ENCODE data around the gene ENOX1. TPM values are rescaled to one million over a fixed set of nuclear protein-coding genes. Genes with fewer than 3 reads are reported as not detected.

Gene ENOX1
- total and polyA plus RNA-seq, 2 of the 8 experiments (the other 6 are each of a cell fraction or from before 2014, with no cell fraction given), result 0.23 to 0.37 TPM

DNA sequence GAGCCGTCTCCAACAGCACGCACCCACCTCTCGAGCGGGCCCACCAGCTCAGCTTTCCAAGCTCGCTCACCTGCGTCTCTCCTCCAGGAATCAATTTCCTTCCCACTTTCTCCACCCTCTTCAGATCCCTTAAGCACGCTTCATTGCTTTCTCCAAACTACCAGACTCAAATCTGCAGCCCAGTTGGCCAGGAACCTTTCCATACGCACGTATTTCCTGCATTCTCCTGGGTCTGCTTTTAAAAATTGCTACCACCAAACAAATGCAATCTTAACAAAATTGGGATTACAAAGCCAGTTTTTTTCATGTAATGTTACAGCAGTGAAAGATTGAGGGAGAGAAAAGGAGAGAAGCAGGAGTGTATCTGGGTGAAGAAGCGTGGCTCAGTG lies 1.5 kb downstream of the ENOX1 start:
- Histone ChIP-seq H3K56ac (replicated peaks; ENCODE audit: insufficient read length, low read depth, low read length) (no peak overlapping the region), H2BK20ac (ENCODE audit: low read length) (no peak overlapping the region), H4K20me1 (replicated peaks in 1 of 2; ENCODE audit: control insufficient read depth in 1 of 2, insufficient read depth in 2 of 2, low read length in 2 of 2) (peaks cover 0 to 6% of the 10 kb centered on the region in 2 experiments), H3K4ac (replicated peaks; ENCODE audit: insufficient read length, low read depth, low read length) (no peak overlapping the region), H3K18ac (ENCODE audit: extremely low read depth, low read length) (no peak overlapping the region), H2BK12ac (ENCODE audit: low read depth, low read length) (no peak overlapping the region), H3K9me3 (ENCODE audit: insufficient read depth in 2 of 2, low read depth in 1 of 2, low read length in 1 of 2) (no peaks in the 10 kb centered on the region), H3K4me3 (ENCODE audit: extremely low read depth in 1 of 4, insufficient read depth in 2 of 4, low read depth in 3 of 4, low read length in 4 of 4) (peak overlapping the region in 3 of 4 experiments; percentile 45 to 81 (median 54); a peak in 4 of 8 replicates), H2AFZ (ENCODE audit: low read length) (no peak overlapping the region), H4K91ac (replicated peaks; ENCODE audit: insufficient read length, low read length) (no peak overlapping the region), H3K9ac (replicated peaks in 1 of 4; ENCODE audit: extremely low read depth in 1 of 4, low read depth in 3 of 4, low read length in 3 of 4) (no peak overlapping the region), H3K36me3 (ENCODE audit: control insufficient read depth in 2 of 4, insufficient read depth in 4 of 4, low read length in 3 of 4) (no peaks in the 10 kb centered on the region), H4K8ac (ENCODE audit: extremely low read depth, insufficient read depth, low read length) (no peak overlapping the region), H2AK5ac (ENCODE audit: low read depth, low read length) (no peak overlapping the region), H3K4me2 (ENCODE audit: insufficient read depth in 1 of 2, low read depth in 2 of 2, low read length in 2 of 2) (peak overlapping the region; percentile 81 to 96), H3K79me1 (ENCODE audit: low read depth, low read length) (no peaks in the 10 kb centered on the region), H3K27ac (ENCODE audit: low read depth, low read length) (no peak overlapping the region), H3K23me2 (ENCODE audit: low read depth, low read length) (peaks cover 17% of the 10 kb centered on the region; the same call in 1 of the 2 replicates), H3K23ac (ENCODE audit: insufficient read length) (no peak overlapping the region), H2BK5ac (ENCODE audit: low read depth, low read length) (no peak overlapping the region), H2BK120ac (replicated peaks; ENCODE audit: low read depth, low read length) (no peak overlapping the region), H3K79me2 (ENCODE audit: control insufficient read depth in 1 of 2, insufficient read depth in 2 of 2, low read length in 2 of 2) (no peaks in the 10 kb centered on the region), H2BK15ac (ENCODE audit: low read length) (no peak overlapping the region), H3K14ac (ENCODE audit: insufficient read length) (no peak overlapping the region), H4K5ac (ENCODE audit: insufficient read length, low read depth, low read length) (no peak overlapping the region), H3K4me1 (replicated peaks in 1 of 4; ENCODE audit: control insufficient read depth in 3 of 4, insufficient read depth in 4 of 4, low read length in 3 of 4) (peaks cover 3 to 6% (median 5%) of the 10 kb centered on the region in 4 experiments; a peak in 5 of 7 replicates), H3K27me3 (replicated peaks in 1 of 4; ENCODE audit: control insufficient read depth in 3 of 4, extremely low read depth in 1 of 4, insufficient read depth in 3 of 4, low read length in 3 of 4) (peaks cover 6 to 77% (median 51%) of the 10 kb centered on the region in 4 experiments)
- FAIRE-seq, result no peak
- ChIA-PET POLR2A (ENCODE audit: partially characterized antibody) (interaction anchor here (1.3 to 1.7 kb wide), 2 partner anchors 16 to 19 kb away, joined by 3 to 6 read pairs; no protein-coding TSS in a partner anchor), CTCF (ENCODE audit: partially characterized antibody) (no interaction called here)
- 32% methylated on average over 10 of the region's 10 CpGs; no CpG with 5 or more reads in 1 of the 2 experiments for WGBS, 2 experiments (ENCODE audit: extremely low coverage in 1 of 2, insufficient coverage in 1 of 2, insufficient read length in 1 of 2, insufficient replicate concordance in 2 of 2, low coverage in 1 of 2, low lambda C conversion rate in 2 of 2, missing lambda C conversion rate in 1 of 2)
- no peak for DNase-seq (ENCODE audit: low read depth in 1 of 2, low spot score in 2 of 2)
- TF ChIP-seq POLR2A (IDR thresholded peaks at IDR 0.05; ENCODE audit: control extremely low read depth in 1 of 2, low read depth in 2 of 2, low read length in 2 of 2) (no peak), TBP (IDR thresholded peaks at IDR 0.05; ENCODE audit: low read depth, low read length) (no peak), RFX5 (IDR thresholded peaks at IDR 0.05; ENCODE audit: borderline replicate concordance, low read depth, low read length) (no peak), EZH2 (IDR thresholded peaks at IDR 0.05; ENCODE audit: low read depth, low read length, severe bottlenecking) (peak; percentile 20), ASH2L (IDR thresholded peaks at IDR 0.05; ENCODE audit: low read length) (peak; percentile 25)

All from H1 (cell line).